Caco-2 (cell line): ENCODE measurements around the gene PCGF1. TPM values are rescaled to one million over a fixed set of nuclear protein-coding genes. Genes with fewer than 3 reads are reported as not detected.

ENCODE experiments used
- BruUV-seq: library from RNA; stranded (reverse); fragments of 400-500 nt; replicated peaks from 2 replicates; lab custom pipeline; 2021; lab: Mats Ljungman, UMichigan
- CTCF ChIA-PET: fragments of 300-600 bp; sonication (Branson Sonifier 250); formaldehyde crosslinking; loops from one replicate; lab custom pipeline; 2022; ENCODE audit warnings: antibody characterized with exemption; lab: Charles Lee
- POLR2A ChIA-PET: fragments of 300-600 bp; sonication (Branson Sonifier 250); formaldehyde crosslinking; loops from one replicate; lab custom pipeline; 2022; ENCODE audit warnings: antibody characterized with exemption; lab: Charles Lee
- DNase-seq, 2 experiments: peaks; one replicate each; pipeline versions ENCODE4 v3.0.0 to v3.0.0-alpha.2; 2020 to 2022
- H3K27me3 ChIP-seq: replicated peaks from 2 replicates; pipeline ENCODE4 v1.6.0; 2011; ENCODE audit warnings: low read length; ENCODE audit not compliant: control insufficient read depth, insufficient read depth
- H3K36me3 ChIP-seq: 2 replicates; pipeline ENCODE4 v1.5.1; 2011; ENCODE audit warnings: low read length; ENCODE audit not compliant: control insufficient read depth, insufficient read depth
- H3K4me1 ChIP-seq: fragments of 250-450 bp; sonication (Bioruptor Pico); 2 replicates; pipeline ENCODE4 v1.5.1; 2020; ENCODE audit warnings: mild to moderate bottlenecking
- H3K4me3 ChIP-seq: 2 replicates; pipeline ENCODE4 v1.5.1; 2011; ENCODE audit warnings: low read depth, mild to moderate bottlenecking, control low read depth, low read length
- H3K9me3 ChIP-seq: fragments of 250-450 bp; sonication (Bioruptor Pico); 2 replicates; pipeline ENCODE4 v1.5.1; 2020; ENCODE audit warnings: mild to moderate bottlenecking, moderate library complexity
- H3K27ac Mint-ChIP-seq: one replicate; pipeline ENCODE4 v1.8.0; 2022; ENCODE audit warnings: mixed read lengths; ENCODE audit not compliant: unreplicated experiment
- H3K27me3 Mint-ChIP-seq: one replicate; pipeline ENCODE4 v1.8.0; 2022; ENCODE audit warnings: mixed read lengths; ENCODE audit not compliant: insufficient read depth, unreplicated experiment
- H3K36me3 Mint-ChIP-seq: one replicate; pipeline ENCODE4 v1.8.0; 2022; ENCODE audit warnings: mild to moderate bottlenecking, mixed read lengths; ENCODE audit not compliant: insufficient read depth, unreplicated experiment
- H3K4me1 Mint-ChIP-seq: one replicate; pipeline ENCODE4 v1.8.0; 2022; ENCODE audit warnings: low read depth, mixed read lengths; ENCODE audit not compliant: unreplicated experiment
- H3K4me3 Mint-ChIP-seq: one replicate; pipeline ENCODE4 v1.8.0; 2022; ENCODE audit warnings: mild to moderate bottlenecking, moderate library complexity, mixed read lengths; ENCODE audit not compliant: unreplicated experiment
- H3K9me3 Mint-ChIP-seq: one replicate; pipeline ENCODE4 v1.8.0; 2022; ENCODE audit warnings: mixed read lengths; ENCODE audit not compliant: unreplicated experiment
- CTCF ChIP-seq, 2 experiments: fragments of 200-600 bp in 1 of 2; IDR thresholded peaks; 1 replicate in 1 of 2; 2 replicates in 1 of 2; pipeline versions ENCODE4 v1.5.1 to v1.8.0; 2011 to 2022; ENCODE audit warnings: antibody characterized with exemption in 1 of 2, control low read depth in 1 of 2, inconsistent platforms in 1 of 2, low read depth in 1 of 2, low read length in 1 of 2, mild to moderate bottlenecking in 1 of 2, moderate library complexity in 1 of 2; ENCODE audit not compliant: insufficient read depth in 1 of 2, severe bottlenecking in 1 of 2, unreplicated experiment in 1 of 2
- intact Hi-C: fragments of 100-400 bp; cut with micrococcal nuclease; formaldehyde crosslinking; loops from one replicate; pipeline ENCODE4 v1.10.0; 2022; ENCODE audit not compliant: unreplicated experiment
- total RNA-seq: library from RNA; stranded (reverse); gene quantifications from 2 replicates; pipeline ENCODE4 v1.2.3, GENCODE V29; 2022

PCGF1 gene
- total RNA-seq, 1 experiment from 2014 or later = 29.7 TPM

GRCh38 chr2:74482801-74483674, 24.5 kb downstream of the PCGF1 start, which contains the start of the genes CCDC142 and TTC31:
Gene CCDC142, minus strand, starts transcription at chr2:74482998. Its CDS starts 161 bp downstream, at chr2:74482837.
Gene TTC31, plus strand, starts transcription at chr2:74483081. Its CDS starts 15 bp downstream, at chr2:74483096.
- intact Hi-C loops = loop anchor here (1.0 to 2.0 kb wide), 9 partner anchors 11 to 104 kb away; partner anchors contain the start of genes AUP1, HTRA2, LBX2 and MRPL53
- Mint-ChIP-seq H3K27me3 (no peaks in the 10 kb centered on the region), H3K9me3 (no peaks in the 10 kb centered on the region), H3K36me3 (peaks cover 64% of the 10 kb centered on the region), H3K4me1 (peaks cover 25% of the 10 kb centered on the region), H3K27ac (peak within 1 kb of the TSS; percentile 90), H3K4me3 (peak within 1 kb of the TSS; percentile 82)
- Histone ChIP-seq H3K27me3 (no peaks in the 10 kb centered on the region), H3K9me3 (no peaks in the 10 kb centered on the region), H3K36me3 (peaks cover 3% of the 10 kb centered on the region; the same call in 1 of the 2 replicates), H3K4me3 (peak within 1 kb of the TSS; percentile 76), H3K4me1 (peaks cover 12% of the 10 kb centered on the region)
- DNase-seq = peak; percentile 95 to 96
- BruUV-seq = TSS peak; percentile 87
- CTCF ChIA-PET = interaction anchor here (0.6 to 2.0 kb wide), 14 partner anchors 10 to 107 kb away, joined by 3 to 8 read pairs (median 6); partner anchors contain the start of genes MRPL53, PCGF1 and WBP1
- POLR2A ChIA-PET = interaction anchor here (0.8 to 1.3 kb wide), 3 partner anchors 10 to 47 kb away, joined by 3 to 4 read pairs (median 3); partner anchors contain the start of genes AUP1 and HTRA2
- TF ChIP-seq CTCF (IDR thresholded peaks at IDR 0.05; ENCODE audit: insufficient read depth in 1 of 2, low read depth in 1 of 2, low read length in 1 of 2, severe bottlenecking in 1 of 2, unreplicated experiment in 1 of 2) = peak; percentile 89 to 95

GRCh38 chr2:74481961-74482800, 25.3 kb downstream of the PCGF1 start:
- intact Hi-C loops = loop anchor here (2.0 kb wide), 1 partner anchor 67 kb away; no protein-coding TSS in a partner anchor

More at GRCh38 chr2:74481961-74482800, 25.3 kb downstream of the PCGF1 start:
- peaks cover 3% of the 10 kb centered on the region; the same call in 1 of the 2 replicates for H3K36me3 ChIP-seq
- Mint-ChIP-seq H3K9me3 (no peaks in the 10 kb centered on the region), H3K36me3 (peaks cover 69% of the 10 kb centered on the region), H3K4me3 (peak overlapping the region; percentile 82), H3K27ac (peak overlapping the region; percentile 90), H3K27me3 (no peaks in the 10 kb centered on the region), H3K4me1 (peaks cover 25% of the 10 kb centered on the region)
- POLR2A ChIA-PET = interaction anchor here (0.8 to 1.8 kb wide), 4 partner anchors 9 to 24 kb away, joined by 3 to 7 read pairs (median 4); partner anchors contain the start of genes LBX2 and WBP1
- no peaks in the 10 kb centered on the region for H3K9me3 ChIP-seq
- peak in 1 of 2 experiments; percentile 23 for DNase-seq
- CTCF ChIA-PET = interaction anchor here (0.6 to 2.0 kb wide), 12 partner anchors 9 to 108 kb away, joined by 3 to 8 read pairs (median 6); partner anchors contain the start of genes MRPL53, PCGF1 and WBP1
- no peaks in the 10 kb centered on the region for H3K27me3 ChIP-seq
- no peak for TF ChIP-seq CTCF (IDR thresholded peaks at IDR 0.05; ENCODE audit: insufficient read depth in 1 of 2, low read depth in 1 of 2, low read length in 1 of 2, severe bottlenecking in 1 of 2, unreplicated experiment in 1 of 2)
- BruUV-seq = no TSS peak
- peak overlapping the region; percentile 76 for H3K4me3 ChIP-seq
- H3K4me1 ChIP-seq = peaks cover 8% of the 10 kb centered on the region
